OCI-LY1 (cell line): ENCODE data around the gene DENND5A.

ENCODE experiments used
- EZH2 ChIP-seq: fragments of 200-600 bp; sonication (generic), shearing (Covaris generic); IDR thresholded peaks from 2 replicates; pipeline ENCODE4 v1.8.0; 2017; ENCODE audit warnings: borderline replicate concordance, mixed run types, mild to moderate bottlenecking, antibody characterized with exemption, low read length, moderate library complexity, mixed read lengths
- TF ChIP-seq, protein P1 (sequence below): fragments of 200-600 bp; sonication (generic), shearing (Covaris generic); IDR thresholded peaks from 2 replicates; pipeline ENCODE4 v1.5.1; 2017; ENCODE audit warnings: mild to moderate bottlenecking, antibody characterized with exemption, low read length, moderate library complexity, mixed read lengths

DNA sequence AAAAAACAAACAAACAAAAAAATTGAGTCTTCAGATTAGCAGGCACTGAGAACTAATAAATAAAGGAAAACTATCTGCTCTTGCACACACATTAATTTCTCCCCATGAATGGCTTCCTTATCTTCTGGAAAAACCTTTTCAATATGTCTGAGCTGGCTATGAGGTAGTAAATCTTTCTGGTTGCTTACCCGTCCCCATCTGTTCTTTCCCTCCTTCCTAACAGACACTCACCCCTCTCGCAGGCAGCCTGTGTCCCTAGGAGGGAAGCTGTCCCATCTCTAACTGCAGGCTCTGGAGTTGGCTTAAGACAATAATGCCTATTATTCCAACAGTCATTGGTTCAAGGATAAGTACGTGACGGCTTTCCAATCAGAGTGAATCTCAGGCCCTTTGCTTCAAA is 165.5 kb downstream of the DENND5A start:
- no peak for TF ChIP-seq EZH2
- TF ChIP-seq, protein P1, sequence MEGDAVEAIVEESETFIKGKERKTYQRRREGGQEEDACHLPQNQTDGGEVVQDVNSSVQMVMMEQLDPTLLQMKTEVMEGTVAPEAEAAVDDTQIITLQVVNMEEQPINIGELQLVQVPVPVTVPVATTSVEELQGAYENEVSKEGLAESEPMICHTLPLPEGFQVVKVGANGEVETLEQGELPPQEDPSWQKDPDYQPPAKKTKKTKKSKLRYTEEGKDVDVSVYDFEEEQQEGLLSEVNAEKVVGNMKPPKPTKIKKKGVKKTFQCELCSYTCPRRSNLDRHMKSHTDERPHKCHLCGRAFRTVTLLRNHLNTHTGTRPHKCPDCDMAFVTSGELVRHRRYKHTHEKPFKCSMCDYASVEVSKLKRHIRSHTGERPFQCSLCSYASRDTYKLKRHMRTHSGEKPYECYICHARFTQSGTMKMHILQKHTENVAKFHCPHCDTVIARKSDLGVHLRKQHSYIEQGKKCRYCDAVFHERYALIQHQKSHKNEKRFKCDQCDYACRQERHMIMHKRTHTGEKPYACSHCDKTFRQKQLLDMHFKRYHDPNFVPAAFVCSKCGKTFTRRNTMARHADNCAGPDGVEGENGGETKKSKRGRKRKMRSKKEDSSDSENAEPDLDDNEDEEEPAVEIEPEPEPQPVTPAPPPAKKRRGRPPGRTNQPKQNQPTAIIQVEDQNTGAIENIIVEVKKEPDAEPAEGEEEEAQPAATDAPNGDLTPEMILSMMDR = no peak
